Upper lobe of left lung (tissue), 4 donors: ENCODE measurements around the gene ITCH.
"Not testable (repeated sequence)": the region's sequence is repeated elsewhere in the genome, so short reads cannot be mapped to it uniquely, and the experiment has no call there.

Source experiments
- CTCF ChIP-seq, 6 experiments: fragments of 450-650 bp in 4 of 6; fragments of 200-600 bp in 2 of 6; sonication (generic) in 2 of 6; IDR thresholded peaks; one replicate each; pipeline ENCODE4 v1.5.1; 2016 to 2019; ENCODE audit warnings: antibody characterized with exemption in 6 of 6
- POLR2AphosphoS5 ChIP-seq, 2 donors: sonication (generic); formaldehyde crosslinking; IDR thresholded peaks; one replicate each; pipeline ENCODE4 v1.5.1; 2017; ENCODE audit warnings: antibody characterized with exemption in 2 of 2

GRCh38 chr20:34483585-34484220, 120.6 kb downstream of the ITCH start:
- TF ChIP-seq POLR2AphosphoS5, CTCF (IDR thresholded peaks at IDR 0.05): not testable (repeated sequence)
